Caco-2 (cell line): Measurements from ENCODE around the gene GSG1L2. TPM values are rescaled to one million over a fixed set of nuclear protein-coding genes. Genes with fewer than 3 reads are reported as not detected.

Experiments used
- BruUV-seq: library from RNA; stranded (reverse); fragments of 400-500 nt; replicated peaks from 2 replicates; lab custom pipeline; 2021; lab: Mats Ljungman, UMichigan
- CTCF ChIA-PET: fragments of 300-600 bp; sonication (Branson Sonifier 250); formaldehyde crosslinking; loops from one replicate; lab custom pipeline; 2022; ENCODE audit warnings: antibody characterized with exemption; lab: Charles Lee
- POLR2A ChIA-PET: fragments of 300-600 bp; sonication (Branson Sonifier 250); formaldehyde crosslinking; loops from one replicate; lab custom pipeline; 2022; ENCODE audit warnings: antibody characterized with exemption; lab: Charles Lee
- DNase-seq, 2 experiments: peaks; one replicate each; pipeline versions ENCODE4 v3.0.0 to v3.0.0-alpha.2; 2020 to 2022
- H3K27me3 ChIP-seq: replicated peaks from 2 replicates; pipeline ENCODE4 v1.6.0; 2011; ENCODE audit warnings: low read length; ENCODE audit not compliant: control insufficient read depth, insufficient read depth
- H3K36me3 ChIP-seq: 2 replicates; pipeline ENCODE4 v1.5.1; 2011; ENCODE audit warnings: low read length; ENCODE audit not compliant: control insufficient read depth, insufficient read depth
- H3K4me1 ChIP-seq: fragments of 250-450 bp; sonication (Bioruptor Pico); 2 replicates; pipeline ENCODE4 v1.5.1; 2020; ENCODE audit warnings: mild to moderate bottlenecking
- H3K4me3 ChIP-seq: 2 replicates; pipeline ENCODE4 v1.5.1; 2011; ENCODE audit warnings: low read depth, mild to moderate bottlenecking, control low read depth, low read length
- H3K9me3 ChIP-seq: fragments of 250-450 bp; sonication (Bioruptor Pico); 2 replicates; pipeline ENCODE4 v1.5.1; 2020; ENCODE audit warnings: mild to moderate bottlenecking, moderate library complexity
- H3K27ac Mint-ChIP-seq: one replicate; pipeline ENCODE4 v1.8.0; 2022; ENCODE audit warnings: mixed read lengths; ENCODE audit not compliant: unreplicated experiment
- H3K27me3 Mint-ChIP-seq: one replicate; pipeline ENCODE4 v1.8.0; 2022; ENCODE audit warnings: mixed read lengths; ENCODE audit not compliant: insufficient read depth, unreplicated experiment
- H3K36me3 Mint-ChIP-seq: one replicate; pipeline ENCODE4 v1.8.0; 2022; ENCODE audit warnings: mild to moderate bottlenecking, mixed read lengths; ENCODE audit not compliant: insufficient read depth, unreplicated experiment
- H3K4me1 Mint-ChIP-seq: one replicate; pipeline ENCODE4 v1.8.0; 2022; ENCODE audit warnings: low read depth, mixed read lengths; ENCODE audit not compliant: unreplicated experiment
- H3K4me3 Mint-ChIP-seq: one replicate; pipeline ENCODE4 v1.8.0; 2022; ENCODE audit warnings: mild to moderate bottlenecking, moderate library complexity, mixed read lengths; ENCODE audit not compliant: unreplicated experiment
- H3K9me3 Mint-ChIP-seq: one replicate; pipeline ENCODE4 v1.8.0; 2022; ENCODE audit warnings: mixed read lengths; ENCODE audit not compliant: unreplicated experiment
- intact Hi-C: fragments of 100-400 bp; cut with micrococcal nuclease; formaldehyde crosslinking; loops from one replicate; pipeline ENCODE4 v1.10.0; 2022; ENCODE audit not compliant: unreplicated experiment
- total RNA-seq: library from RNA; stranded (reverse); gene quantifications from 2 replicates; pipeline ENCODE4 v1.2.3, GENCODE V29; 2022
- TF ChIP-seq, protein P1 (sequence below), 2 experiments: fragments of 200-600 bp in 1 of 2; IDR thresholded peaks; 1 replicate in 1 of 2; 2 replicates in 1 of 2; pipeline versions ENCODE4 v1.5.1 to v1.8.0; 2011 to 2022; ENCODE audit warnings: antibody characterized with exemption in 1 of 2, control low read depth in 1 of 2, inconsistent platforms in 1 of 2, low read depth in 1 of 2, low read length in 1 of 2, mild to moderate bottlenecking in 1 of 2, moderate library complexity in 1 of 2; ENCODE audit not compliant: insufficient read depth in 1 of 2, severe bottlenecking in 1 of 2, unreplicated experiment in 1 of 2

Gene GSG1L2
- total RNA-seq, 1 experiment from 2014 or later, result not detected

DNA sequence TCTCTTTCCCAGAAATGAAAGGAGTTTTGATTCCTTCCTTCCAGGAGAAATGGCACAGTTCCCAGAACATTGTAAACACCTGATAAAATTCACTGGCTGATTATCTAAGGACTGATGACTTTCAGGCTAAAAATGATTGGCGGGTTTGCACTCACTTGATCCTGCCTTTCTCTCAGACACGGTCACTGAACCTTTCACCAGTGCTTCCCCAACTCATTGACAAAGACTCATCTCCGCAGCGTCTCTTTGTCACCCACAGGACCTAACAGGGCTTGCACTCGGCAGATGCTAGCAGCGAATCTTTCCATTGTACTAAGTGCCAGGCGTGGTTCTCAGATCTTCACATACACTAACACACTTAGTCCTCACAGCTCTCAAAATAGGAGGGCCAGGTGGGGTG lies 23.2 kb downstream of the GSG1L2 start:
- peaks cover 4% of the 10 kb centered on the region for H3K27me3 Mint-ChIP-seq
- no peak for DNase-seq
- H3K36me3 Mint-ChIP-seq, result no peaks in the 10 kb centered on the region
- CTCF ChIA-PET, result no interaction called here
- no peak overlapping the region for H3K4me3 Mint-ChIP-seq
- no peaks in the 10 kb centered on the region for H3K4me1 ChIP-seq
- H3K36me3 ChIP-seq, result no peaks in the 10 kb centered on the region
- no TSS peak for BruUV-seq
- POLR2A ChIA-PET, result no interaction called here
- H3K27me3 ChIP-seq, result no peaks in the 10 kb centered on the region
- no peak overlapping the region for H3K27ac Mint-ChIP-seq
- intact Hi-C loops, result no loop called here
- TF ChIP-seq, protein P1, sequence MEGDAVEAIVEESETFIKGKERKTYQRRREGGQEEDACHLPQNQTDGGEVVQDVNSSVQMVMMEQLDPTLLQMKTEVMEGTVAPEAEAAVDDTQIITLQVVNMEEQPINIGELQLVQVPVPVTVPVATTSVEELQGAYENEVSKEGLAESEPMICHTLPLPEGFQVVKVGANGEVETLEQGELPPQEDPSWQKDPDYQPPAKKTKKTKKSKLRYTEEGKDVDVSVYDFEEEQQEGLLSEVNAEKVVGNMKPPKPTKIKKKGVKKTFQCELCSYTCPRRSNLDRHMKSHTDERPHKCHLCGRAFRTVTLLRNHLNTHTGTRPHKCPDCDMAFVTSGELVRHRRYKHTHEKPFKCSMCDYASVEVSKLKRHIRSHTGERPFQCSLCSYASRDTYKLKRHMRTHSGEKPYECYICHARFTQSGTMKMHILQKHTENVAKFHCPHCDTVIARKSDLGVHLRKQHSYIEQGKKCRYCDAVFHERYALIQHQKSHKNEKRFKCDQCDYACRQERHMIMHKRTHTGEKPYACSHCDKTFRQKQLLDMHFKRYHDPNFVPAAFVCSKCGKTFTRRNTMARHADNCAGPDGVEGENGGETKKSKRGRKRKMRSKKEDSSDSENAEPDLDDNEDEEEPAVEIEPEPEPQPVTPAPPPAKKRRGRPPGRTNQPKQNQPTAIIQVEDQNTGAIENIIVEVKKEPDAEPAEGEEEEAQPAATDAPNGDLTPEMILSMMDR (IDR thresholded peaks at IDR 0.05; ENCODE audit: insufficient read depth in 1 of 2, low read depth in 1 of 2, low read length in 1 of 2, severe bottlenecking in 1 of 2, unreplicated experiment in 1 of 2), result no peak
- H3K4me1 Mint-ChIP-seq, result no peaks in the 10 kb centered on the region
- H3K9me3 Mint-ChIP-seq, result no peaks in the 10 kb centered on the region
- no peaks in the 10 kb centered on the region for H3K9me3 ChIP-seq
- H3K4me3 ChIP-seq, result no peak overlapping the region

DNA sequence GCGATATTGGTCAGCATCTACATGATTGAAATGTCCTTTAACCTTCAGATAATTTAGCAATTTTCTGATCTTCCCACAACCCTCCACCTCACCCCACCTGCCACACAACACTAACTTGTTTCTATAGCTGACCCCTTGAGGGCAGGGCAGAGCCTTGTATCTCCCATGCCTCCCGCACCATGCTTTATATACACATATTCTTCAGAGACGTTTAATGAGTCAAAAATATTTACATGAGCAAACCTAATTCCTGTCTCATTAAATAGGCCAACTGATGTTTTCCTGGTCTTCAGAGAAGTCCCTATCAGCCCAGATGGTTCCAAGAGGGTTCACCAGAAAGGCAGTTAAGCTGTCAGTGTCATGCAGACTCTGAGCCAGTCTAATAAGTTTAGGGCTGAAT lies 23.9 kb downstream of the GSG1L2 start:
- no peak for DNase-seq
- Mint-ChIP-seq H3K27me3 (peaks cover 4% of the 10 kb centered on the region), H3K9me3 (no peaks in the 10 kb centered on the region), H3K4me3 (no peak overlapping the region), H3K27ac (no peak overlapping the region), H3K4me1 (no peaks in the 10 kb centered on the region), H3K36me3 (no peaks in the 10 kb centered on the region)
- no TSS peak for BruUV-seq
- TF ChIP-seq, protein P1 (IDR thresholded peaks at IDR 0.05; ENCODE audit: insufficient read depth in 1 of 2, low read depth in 1 of 2, low read length in 1 of 2, severe bottlenecking in 1 of 2, unreplicated experiment in 1 of 2), result no peak
- Histone ChIP-seq H3K4me1 (no peaks in the 10 kb centered on the region), H3K4me3 (no peak overlapping the region), H3K36me3 (no peaks in the 10 kb centered on the region), H3K9me3 (no peaks in the 10 kb centered on the region), H3K27me3 (no peaks in the 10 kb centered on the region)
- intact Hi-C loops, result no loop called here
- CTCF ChIA-PET, result no interaction called here
- POLR2A ChIA-PET, result no interaction called here

DNA sequence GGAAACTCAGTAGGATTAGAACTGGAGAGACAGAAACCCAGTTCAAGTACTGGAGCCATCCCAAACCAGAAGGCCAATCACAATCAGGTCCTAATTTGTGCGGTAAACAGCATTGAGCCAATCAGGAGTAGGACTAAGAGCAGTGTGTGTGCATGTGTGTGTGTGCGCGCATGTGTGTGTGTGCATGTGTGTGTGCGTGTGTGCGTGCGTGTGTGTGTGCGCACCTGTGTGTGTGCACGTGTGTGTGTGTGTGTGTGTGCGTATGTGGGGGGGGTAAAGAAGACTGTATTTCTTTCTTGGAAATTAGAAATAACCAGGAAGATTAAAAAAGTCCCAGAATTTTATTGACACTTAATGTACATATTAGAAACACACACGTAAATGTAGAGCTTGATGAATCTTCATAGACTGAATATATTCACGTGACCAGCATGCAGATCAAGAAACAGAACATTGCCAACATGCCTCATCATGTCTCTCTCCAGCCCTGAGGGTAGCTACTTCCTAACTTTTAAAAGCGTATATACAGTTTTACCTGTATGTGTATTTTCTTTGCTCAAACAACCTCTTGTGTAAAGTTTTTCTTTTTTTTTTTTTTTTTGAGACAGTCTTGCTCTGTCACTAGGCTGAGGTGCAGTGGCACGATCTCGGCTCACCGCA lies 29.6 kb downstream of the GSG1L2 start:
- Mint-ChIP-seq H3K27ac (no peak overlapping the region), H3K27me3 (no peaks in the 10 kb centered on the region), H3K4me3 (no peak overlapping the region), H3K4me1 (no peaks in the 10 kb centered on the region), H3K36me3 (no peaks in the 10 kb centered on the region), H3K9me3 (no peaks in the 10 kb centered on the region)
- BruUV-seq, result no TSS peak
- ChIA-PET POLR2A (no interaction called here), CTCF (no interaction called here)
- intact Hi-C loops, result no loop called here
- H3K36me3 ChIP-seq, result no peaks in the 10 kb centered on the region
- no peaks in the 10 kb centered on the region for H3K9me3 ChIP-seq
- H3K27me3 ChIP-seq, result no peaks in the 10 kb centered on the region
- H3K4me1 ChIP-seq, result no peaks in the 10 kb centered on the region
- no peak overlapping the region for H3K4me3 ChIP-seq
- no peak for DNase-seq
- TF ChIP-seq, protein P1 (IDR thresholded peaks at IDR 0.05; ENCODE audit: insufficient read depth in 1 of 2, low read depth in 1 of 2, low read length in 1 of 2, severe bottlenecking in 1 of 2, unreplicated experiment in 1 of 2), result no peak
